GM18498 (cell line): ENCODE data around the gene CERS5.

Source experiments
- ATAC-seq: cut with Tn5 transposase; IDR thresholded peaks from one replicate; pipeline ENCODE4 v1.9.1; 2021; ENCODE audit warnings: mild to moderate bottlenecking, moderate library complexity; ENCODE audit not compliant: unreplicated experiment

Gene CERS5

DNA sequence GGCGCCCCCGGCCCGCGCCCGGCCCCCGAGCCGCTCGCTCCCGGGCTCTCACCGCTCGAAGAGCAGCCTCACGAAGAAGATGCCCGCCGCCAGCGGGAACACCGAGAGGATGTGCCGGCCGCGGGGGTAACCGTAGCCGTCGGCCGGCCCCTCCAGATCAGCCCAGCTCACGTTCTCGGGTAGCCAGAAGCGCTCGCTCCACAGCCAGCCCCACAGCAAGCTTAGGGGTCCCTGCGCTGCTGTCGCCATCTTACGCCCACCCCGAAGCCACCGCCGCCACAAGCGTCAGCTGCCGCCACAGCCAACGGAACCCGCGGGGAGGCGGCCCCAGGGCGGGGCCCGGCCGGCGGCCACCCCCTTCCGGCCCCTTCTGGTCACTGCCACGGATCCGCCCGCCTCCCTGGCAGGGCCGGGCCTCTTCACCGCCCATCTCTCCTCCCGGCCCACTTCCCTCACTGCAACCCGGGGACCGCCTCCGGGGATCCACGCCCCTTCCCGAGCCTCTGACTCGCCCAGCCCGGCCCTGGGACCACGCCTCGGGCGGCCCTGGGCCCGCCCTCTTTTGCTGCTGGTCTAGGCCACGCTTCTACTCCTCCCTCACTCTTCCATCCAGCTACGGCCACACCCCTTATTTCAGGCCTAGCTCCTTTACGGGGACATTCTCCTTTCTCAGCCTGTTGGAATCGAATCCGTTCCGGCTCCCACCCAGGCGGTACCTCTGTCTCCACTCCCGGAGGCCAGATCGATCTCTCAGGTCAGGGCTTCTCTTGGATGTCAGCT lies at the start of gene CERS5:
CERS5 (minus strand) TSS at position 321 of the 780 bp plus-strand sequence; CDS start at position 249, 72 bp downstream.
- peak; percentile 97 for ATAC-seq

GRCh38 chr12:50215033-50215432 lies 47.9 kb upstream of the CERS5 start:
- no peak for ATAC-seq

DNA sequence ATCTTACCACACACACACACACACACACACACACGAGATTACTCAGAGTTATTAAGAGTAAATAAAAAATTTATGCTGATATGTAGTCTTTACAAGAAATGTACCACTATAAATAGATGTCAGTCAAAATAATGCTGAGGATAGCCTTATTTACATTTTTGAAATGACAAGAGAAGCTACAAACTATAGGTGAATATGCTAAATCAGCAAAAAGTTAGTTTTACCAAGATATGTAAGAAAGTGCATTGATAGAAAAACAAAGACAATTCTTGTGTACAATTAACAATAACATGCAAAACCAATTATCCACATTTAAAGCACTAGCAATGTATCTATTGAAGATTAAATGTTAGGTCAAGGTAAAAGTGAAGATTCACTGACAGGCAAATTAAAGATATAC lies 46.8 kb upstream of the CERS5 start:
- ATAC-seq = no peak

- ATAC-seq = no peak
Observed at GRCh38 chr12:50213439-50213838, 46.3 kb upstream of the CERS5 start.

GRCh38 chr12:50212071-50212467 lies 44.9 kb upstream of the CERS5 start:
- no peak for ATAC-seq

DNA sequence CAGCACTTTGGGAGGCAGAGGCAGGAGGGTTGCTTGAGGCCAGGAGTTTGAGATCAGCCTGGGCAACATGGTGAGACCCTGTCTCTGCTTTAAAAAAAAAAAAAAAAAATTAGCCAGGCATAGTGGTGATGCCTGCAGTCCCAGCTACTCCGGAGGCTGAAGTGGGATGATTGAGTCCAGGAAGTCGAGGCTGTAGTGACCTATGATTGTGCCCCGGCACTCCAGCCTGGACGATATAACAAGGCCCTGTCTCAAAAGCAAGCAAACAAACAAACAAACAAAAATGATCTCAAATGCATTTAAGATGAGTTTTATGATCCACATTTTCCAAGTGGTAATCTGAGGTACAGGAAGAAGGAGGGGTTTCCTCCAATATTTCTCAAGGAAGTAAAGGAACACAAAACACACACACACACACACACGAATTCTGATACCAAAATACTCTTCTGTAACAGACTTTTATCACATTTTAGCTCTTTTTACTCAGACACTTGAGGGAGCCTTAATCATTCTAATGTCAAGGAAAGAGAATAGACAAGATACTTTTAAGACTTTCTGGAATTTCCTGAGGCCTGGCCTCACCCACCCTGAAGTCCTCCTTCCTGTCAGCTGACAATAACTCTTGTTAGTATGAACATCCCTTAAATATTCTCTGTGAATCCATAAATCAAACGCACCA lies 44.4 kb upstream of the CERS5 start:
- no peak for ATAC-seq

DNA sequence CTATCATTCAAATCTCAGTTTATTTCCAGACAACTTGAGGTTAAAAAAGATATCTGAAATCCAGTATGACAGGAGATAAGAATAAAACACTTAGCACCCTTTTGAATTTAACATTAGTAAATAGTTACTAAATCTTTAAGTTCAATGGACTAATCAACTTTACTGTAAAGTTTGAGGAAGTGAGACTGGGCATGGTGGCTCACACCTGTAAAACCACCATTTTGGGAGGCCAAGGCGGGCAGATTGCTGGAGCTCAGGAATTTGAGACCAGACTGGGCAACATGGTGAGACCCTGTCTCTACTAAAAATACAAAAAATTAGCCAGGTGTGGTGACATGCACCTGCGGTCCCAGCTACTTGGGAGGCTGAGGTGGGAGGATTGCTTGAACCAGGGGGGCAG lies 40.3 kb upstream of the CERS5 start:
- ATAC-seq = no peak

DNA sequence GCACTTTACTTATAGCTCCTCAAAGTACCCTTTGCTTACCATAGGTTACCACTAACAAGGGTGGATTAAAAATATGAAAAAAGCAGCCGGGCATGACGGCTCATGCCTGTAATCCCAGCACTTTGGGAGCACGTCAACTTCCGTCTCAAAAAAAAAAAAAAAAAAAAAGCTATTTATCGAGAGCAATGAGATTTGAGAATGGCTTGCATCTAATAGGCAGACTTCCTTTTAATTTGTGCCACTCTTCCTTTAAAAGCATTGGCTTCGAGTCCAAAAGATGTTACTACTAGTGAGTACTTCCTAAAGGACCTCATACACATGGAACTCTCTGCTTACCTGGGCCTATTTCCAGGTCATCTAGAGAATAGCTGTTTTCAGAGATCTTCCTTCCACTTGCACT lies 38.5 kb upstream of the CERS5 start:
- ATAC-seq = no peak

- no peak for ATAC-seq
Observed at GRCh38 chr12:50203691-50204090, 36.5 kb upstream of the CERS5 start.

DNA sequence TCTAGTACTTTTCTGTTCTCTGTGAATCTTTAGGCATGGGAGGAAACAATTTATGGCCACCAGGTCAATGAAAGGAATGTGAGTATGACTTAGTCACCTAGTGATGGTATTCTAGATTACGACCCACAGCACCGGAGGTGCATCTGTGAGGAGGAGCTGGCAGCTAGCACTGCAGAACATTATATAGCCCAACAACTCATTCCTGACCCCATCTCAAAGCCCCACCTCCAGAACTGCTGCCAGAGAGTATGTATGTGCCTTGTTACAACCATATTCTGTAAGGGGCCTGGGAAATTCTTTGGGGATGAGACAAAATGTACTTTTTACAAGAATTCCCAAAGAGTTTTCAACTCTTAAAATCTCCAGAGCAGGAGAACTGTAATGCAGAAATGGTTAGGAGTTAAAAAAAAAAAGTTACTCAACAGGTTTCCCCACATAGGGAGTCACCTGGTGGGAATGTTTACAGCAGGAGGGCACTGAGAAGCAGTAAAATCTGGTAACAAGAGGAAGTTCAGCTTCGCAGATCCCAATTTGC lies 34.9 kb upstream of the CERS5 start:
- no peak for ATAC-seq

DNA sequence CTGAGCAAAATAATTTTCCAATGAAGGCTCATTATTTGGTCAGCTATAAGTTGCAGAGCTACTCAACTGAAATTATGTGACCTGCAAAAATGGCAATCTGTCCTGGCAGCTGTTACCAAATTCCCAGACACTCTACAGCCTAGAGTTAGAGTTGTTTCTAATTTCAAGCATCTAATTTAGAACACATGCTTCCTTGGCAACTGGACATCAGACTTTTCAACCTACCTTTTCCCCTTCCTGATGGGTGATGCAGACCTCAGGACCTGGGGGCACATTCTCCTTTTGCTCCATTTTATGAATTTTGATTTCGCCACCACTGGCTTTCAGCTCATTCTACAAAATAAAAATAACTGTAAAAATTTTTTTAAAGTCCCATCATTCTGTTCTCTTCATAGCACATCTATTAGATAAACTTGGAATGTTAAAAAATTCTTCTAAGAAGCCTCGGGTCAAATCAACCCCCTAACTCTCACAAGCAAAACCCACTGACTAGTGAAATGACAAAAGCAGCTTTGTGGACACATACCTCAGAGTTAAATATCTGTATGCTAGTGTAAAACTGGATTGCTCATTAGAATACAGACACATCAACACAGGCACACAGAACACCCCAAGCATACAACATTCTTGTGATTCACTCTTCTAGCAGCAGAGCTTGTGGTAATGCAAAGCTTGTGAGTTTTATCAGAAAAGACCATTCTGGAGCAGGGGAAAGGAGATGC lies 33.5 kb upstream of the CERS5 start:
- no peak for ATAC-seq

DNA sequence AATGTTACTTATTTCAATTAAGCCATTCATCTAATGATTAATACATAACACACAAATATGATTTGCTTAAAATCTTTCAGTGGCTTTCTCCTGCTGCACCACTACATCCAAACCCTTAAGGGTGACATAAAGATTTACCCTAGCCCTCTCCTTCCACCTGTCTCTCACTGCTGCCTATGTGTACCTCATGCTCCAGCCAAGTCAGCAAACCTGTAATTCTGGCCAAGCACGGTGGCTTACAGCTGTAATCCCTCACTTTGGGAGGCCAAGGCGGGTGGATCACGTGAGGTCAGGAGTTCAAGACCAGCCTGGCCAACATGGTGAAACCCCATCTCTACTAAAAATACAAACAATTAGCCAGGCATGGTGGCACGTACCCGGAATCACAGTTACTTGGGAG lies 31.7 kb upstream of the CERS5 start:
- no peak for ATAC-seq

GRCh38 chr12:50197297-50197727 lies 30.1 kb upstream of the CERS5 start:
- ATAC-seq = no peak

GRCh38 chr12:50196537-50196936 lies 29.4 kb upstream of the CERS5 start:
- no peak for ATAC-seq

GRCh38 chr12:50195832-50196231 lies 28.7 kb upstream of the CERS5 start:
- ATAC-seq = no peak

DNA sequence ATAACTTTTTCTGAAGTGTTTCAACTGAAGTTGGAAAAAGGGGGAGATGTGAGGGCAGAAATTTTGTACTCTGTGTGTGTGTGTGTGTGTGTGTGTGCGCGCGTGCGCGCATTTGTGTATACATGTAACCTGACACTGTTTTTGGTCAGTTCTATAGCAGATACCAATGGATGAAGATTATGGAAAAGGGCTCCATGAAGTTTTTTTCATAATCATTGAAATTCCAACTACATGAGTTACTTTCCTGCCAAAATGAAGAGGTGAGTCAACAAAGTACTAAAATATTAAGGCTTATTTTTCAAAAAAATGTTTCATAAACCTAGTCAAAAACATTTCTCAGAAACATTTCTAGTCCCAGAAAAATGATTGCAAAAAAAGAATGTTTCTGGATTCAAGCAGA lies 25.7 kb upstream of the CERS5 start:
- ATAC-seq = no peak

GRCh38 chr12:50192236-50192635 lies 25.1 kb upstream of the CERS5 start:
- no peak for ATAC-seq

- no peak for ATAC-seq
Observed at GRCh38 chr12:50190859-50191258, 23.7 kb upstream of the CERS5 start.

GRCh38 chr12:50188875-50189575 lies 21.9 kb upstream of the CERS5 start:
- ATAC-seq = no peak

DNA sequence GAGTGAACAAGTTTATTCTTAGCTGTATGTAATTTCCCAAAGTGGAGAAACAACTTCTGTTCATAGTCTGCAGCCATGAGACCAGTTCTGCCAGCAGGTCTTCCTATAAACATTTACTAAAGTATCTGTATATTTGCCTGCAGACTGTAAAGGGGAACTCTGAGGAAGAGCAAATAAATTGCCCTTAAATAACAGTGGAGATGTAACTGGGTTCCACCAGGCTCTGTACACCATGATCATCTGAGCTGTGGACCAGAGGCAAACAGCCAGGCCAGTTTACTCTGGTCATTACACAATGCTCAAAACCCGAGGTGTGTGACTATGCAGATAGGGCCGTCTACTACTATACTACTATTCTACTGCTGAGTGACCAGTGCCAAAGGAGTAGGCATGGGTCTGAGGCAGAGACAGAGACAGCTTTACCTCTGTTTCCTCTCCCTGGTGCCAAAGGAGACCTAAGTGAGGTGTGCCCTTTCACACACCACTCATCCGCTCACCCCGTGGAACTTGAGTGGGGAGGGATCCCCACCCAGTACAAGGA lies 21.1 kb upstream of the CERS5 start:
- no peak for ATAC-seq
